ENCODE data around the gene HNRNPAB.

The HNRNPAB gene

DNA sequence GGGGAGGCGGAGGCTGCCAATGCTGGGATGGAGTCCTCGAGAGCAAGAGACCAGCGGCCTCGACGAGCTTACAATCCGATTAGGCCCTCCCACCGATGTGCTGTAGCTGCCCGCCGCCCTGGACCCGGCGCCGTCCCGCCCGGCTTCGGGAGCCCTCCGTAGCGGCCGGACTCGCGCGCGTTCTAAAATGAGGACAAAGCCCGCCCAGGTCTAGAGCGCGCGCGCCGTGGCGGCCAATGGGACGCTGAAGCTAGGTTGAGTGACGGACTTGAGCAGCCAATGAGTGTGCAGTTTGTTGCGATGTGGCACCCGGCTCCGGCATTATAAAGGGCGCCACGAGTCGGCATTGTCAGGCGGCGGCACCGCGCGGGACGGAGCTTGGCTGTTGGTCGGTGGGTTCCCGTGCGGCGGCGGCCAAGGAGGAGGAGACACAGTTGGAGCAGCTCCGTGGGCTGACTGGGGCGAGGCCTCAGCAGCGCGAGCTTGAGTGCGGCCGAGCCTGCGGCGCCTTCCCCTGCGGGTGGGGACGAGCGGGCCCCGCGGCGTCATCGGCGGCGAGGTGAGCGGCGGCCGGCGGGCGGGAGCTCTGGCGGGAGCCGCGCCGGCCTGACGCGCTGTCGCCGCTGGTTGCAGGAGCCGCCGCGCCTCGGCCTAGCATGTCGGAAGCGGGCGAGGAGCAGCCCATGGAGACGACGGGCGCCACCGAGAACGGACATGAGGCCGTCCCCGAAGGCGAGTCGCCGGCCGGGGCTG, at the start of gene HNRNPAB:
TSS of gene HNRNPAB (plus strand) at position 352 of the 753 bp plus-strand sequence. CDS start at position 657, 305 bp downstream.
- peak; percentile 91 for DNase-seq

DNA sequence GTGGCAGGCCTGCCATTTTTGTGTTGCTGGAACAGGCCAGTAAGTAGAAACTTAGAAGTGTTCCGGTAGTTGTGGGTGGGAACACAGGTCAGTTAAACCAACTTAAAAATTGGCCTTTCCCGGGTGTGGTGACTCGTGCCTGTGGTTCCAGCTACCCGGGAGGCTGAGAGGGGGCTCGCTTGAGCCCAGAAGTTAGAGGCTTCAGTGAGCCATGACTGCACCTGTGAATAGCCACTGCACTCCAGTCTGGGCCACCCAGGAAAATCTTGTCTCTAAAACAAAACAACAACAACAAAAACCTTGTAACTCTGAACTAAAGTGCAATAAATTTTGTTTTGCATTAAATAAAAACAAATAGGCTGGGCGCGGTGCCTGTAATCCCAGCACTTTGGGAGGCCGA, 49.3 kb upstream of the HNRNPAB start:
- no peak for DNase-seq

DNA sequence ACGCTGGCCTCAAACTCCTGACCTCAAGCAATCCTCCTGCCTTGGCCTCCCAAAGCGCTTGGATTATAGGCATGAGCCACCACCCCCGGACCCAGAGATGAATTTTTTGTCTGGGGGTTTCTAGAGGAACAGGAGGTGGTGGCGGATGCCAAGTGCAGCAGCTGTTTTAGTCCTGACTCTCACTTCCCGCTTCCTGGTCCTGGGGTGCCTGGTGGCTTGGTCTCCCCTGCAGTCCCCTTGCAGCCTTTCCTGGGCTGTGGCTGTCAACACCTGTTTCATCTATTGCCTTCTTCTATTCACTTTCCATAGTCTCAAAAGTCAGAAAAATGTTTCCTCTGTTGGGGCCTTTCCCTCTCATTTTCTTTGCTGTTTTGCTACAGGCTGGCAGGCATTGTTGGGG, 44.2 kb upstream of the HNRNPAB start:
- no peak for DNase-seq

DNA sequence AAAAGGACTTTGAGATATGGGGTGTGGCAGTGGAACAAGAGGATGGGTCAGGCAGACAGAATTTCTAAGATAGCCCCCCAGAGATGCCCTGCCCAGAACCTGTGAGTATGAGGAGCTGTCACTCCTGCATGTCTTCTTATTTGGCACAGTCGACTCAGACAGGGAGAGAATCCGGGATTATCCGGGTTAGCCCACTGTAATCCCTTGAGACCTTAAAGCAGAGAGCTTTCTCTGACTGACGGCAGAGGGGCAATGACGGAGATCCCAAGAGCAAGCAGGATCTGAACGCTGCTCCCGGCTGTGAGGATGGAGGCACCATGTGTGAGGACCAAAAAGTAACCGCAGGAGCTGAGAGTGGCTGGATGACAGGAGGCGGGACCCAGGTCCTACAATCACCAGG, 41.9 kb upstream of the HNRNPAB start:
- no peak for DNase-seq

DNA sequence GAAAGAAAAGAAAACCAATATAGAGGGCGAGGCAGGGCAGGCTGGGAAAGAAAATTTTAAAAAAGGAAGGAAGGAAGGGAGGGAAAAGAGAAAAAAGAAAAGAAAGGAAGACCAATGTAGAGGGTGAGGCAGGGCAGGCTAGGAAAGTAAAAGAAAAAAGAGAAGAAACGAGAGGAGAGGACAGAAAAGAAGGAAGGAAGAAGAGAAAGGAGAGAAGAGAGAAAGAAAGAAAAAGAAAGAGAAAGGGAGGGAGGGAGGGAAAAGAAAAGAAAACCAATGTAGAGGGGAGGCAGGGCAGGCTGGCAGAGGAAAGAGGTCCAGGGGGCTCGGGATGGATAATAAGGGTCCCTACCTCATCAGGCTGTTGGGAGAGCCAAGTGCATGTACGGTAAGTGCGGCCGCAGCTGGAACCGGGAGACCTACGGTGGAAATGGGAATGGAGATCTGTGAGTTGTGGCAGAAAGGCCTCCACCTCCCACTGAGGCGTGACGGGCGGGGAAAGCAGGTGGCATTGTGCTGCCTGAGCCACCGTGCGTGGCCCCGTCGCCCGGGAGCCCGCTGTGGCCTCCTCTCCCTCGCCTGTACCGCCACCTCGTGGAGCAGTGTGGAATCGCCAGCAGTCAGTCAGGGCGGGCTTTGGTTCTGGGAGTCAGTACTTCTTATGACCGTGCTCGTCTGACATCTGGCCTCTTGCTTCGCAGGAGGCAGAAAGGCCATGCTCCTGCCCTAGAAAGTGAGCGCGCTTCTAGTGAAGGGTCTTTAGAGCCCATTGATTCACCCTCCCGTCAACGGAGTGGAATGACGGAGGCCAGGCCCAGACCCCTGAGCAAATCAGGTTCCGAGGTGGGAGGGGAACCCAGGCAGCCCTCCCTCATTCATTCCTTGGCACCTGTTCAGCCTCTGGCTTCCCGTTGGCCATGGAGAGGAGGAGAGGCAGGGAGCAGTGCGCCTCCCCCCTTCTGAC, 40.3 kb upstream of the HNRNPAB start:
- peak; percentile 86 for DNase-seq

DNA sequence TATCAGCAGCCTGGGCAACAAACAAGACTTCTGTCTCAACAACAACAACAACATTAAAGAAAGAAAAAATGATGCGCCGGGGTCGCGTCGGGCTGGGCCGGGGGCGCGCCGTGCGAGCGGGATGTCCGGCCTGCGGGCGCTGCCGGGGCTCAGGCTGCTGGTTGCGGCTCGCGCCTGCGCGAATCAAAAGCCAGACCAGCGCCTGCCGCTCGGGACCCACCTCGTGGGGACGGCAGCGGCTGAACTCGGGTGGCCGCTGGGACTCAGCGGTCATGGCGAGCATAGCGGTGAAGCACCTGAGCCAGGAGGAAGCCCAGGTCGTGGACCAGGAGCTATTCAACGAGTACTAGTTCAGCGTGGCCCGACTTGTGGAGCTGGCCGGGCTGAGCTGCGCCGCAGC, 38.8 kb upstream of the HNRNPAB start:
- DNase-seq: no peak

DNA sequence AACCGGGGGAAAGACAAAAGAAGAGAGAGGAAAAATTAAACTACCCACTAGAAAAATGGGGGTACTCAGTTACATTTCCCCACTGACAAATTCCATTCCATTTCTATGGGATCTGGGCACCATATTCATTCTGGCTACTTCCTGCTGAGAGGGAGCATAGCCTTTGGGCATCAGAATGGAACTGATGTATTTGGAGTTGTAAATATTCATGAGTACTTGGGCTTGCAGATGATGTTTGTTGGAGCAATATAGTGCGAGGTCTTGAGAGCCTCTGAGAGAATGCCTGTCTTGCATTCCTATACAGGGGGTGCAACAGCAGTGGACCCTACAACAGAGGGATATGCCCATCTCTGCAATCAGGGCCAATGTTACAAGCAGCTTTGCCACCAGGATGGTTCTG, 33.9 kb upstream of the HNRNPAB start:
- no peak for DNase-seq

DNA sequence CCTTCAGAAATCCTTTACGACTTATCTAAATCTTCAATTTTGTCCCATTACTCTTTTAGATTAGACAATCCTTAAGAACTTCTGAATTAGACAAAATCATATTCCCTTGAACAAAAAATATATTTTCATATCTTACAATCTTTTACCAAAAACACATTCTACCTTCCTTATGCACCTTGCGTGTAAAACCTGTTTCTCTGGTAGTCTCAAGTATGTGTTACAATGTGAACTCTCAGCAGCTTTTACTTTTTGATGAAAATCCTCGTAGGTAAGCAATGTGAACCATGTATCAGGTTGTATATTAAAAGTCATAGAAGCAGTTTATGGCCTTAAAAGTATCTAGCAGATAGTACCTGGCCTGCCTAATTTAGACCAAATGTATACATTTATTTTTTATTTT, 29.9 kb upstream of the HNRNPAB start:
- no peak for DNase-seq

DNA sequence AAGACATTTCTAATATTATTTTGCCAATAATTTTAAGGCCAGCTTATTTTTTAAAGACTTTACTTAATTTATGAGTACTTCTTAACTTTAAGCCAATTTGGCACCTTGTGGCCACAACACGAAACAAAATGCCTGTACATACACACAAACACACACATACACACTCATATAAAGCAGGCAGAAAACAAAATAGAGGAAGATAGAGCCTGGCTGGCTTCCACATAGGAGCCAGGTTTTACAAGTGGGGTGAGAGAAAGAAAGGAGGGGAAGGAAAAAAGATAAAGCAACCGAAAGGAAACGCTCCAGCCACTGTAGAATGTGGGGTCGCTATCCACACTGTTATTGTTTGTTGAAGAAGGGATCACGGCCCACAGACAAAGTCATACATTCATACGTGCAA, 27.5 kb upstream of the HNRNPAB start:
- DNase-seq: no peak

DNA sequence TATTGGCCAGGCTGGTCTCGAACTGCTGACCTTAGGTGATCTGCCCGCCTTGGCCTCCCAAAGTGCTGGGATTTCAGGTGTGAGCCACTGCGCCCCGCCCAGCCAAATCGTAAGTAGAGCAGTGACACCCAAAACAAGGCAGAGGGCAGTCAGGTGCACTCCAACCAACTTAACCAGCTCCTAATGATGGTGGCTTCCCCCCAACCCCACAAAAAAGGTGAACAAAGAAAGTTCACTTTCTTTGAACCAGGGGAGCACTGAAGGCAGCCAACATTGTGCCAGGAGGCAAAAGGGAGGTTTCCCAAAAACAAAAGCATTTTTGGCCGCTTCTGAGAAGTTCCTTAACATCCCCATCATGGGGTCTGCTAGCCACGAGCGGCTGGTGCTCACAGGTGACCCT, 26.8 kb upstream of the HNRNPAB start:
- DNase-seq: no peak

DNA sequence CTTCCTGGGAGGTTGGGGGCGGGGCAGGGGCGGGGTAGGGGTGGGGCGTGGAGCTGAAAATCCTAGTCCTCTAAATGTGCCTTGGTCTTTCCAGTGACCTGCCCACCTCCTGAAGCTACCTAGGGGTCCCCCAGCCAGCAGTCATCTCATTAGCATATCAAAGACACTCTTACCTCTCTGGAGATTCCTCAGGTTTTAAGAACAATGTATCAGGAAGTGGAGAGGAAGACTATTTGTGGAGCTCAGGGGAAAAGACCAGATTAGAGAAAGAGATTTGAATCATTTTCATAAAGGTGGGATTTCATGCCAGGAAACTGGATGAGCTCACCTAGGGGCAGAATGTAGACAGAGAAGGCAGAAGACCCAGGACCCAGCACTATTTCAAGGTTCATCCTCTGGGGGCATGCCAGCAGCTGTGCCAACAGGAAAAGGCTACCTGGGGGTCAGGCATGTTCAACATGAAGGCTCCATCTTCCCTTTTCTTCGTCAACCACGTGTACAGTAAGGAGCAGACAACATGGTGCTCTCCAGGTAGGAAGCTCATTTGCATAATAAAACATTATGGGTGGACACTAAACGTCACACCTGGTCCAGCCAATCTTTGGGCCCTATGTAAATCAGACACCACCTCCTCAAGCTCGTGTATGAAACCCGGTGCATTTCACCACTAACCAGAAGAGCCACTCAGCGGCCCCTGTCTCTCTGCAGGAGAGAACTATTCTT, 24.0 kb upstream of the HNRNPAB start:
- no peak for DNase-seq

DNA sequence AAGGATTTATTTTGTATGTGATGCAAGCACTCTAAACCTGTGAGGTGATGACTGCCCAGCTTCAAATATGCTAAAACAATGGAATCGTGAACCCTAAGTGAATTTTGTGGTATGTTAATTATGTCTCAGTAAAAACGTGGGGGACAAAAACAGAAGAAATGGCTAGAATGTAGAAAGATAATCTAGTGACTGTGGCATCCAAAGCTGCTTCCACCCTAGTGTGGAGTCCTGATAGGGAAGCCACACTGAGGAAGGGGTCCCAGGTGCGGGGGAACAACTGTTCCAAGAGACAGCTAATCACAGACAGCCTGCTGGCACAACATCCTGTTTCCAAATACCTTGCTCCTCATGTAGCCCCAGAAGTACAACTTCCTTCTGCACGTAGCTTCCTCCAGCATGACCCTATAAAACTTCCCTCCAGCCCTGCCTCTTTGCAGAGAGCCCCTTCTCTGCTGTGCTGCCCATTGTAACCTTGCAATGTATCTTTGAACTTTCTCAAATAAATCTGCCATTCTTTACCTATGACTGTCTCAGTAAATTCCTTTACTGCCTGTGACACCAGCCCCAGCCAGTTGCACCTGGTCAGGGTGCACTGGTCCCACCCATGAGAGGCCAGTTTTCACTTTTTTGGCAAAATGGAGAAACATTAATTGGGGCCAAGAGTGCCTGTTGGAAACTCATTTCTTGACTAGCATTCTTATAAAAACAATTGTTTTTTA, 22.0 kb upstream of the HNRNPAB start:
- DNase-seq: no peak

DNA sequence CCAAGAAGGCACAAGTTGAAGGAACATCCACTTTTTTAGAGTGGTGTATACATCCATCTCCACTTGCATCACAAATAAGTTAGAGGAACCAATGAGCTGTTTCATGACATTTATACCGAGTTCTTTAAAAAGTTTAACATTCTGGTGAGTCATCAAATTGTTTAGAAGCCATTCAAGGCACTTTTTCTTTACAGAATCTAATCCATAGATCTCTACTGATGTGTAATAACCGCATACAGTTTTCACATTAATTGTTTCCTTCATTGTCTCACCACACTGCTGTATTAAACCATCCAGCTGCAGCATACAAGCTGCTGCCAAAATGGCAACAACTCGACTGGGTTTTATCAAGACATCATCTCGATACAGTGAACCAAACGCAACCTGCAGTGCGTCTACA, 17.9 kb upstream of the HNRNPAB start:
- DNase-seq: no peak

DNA sequence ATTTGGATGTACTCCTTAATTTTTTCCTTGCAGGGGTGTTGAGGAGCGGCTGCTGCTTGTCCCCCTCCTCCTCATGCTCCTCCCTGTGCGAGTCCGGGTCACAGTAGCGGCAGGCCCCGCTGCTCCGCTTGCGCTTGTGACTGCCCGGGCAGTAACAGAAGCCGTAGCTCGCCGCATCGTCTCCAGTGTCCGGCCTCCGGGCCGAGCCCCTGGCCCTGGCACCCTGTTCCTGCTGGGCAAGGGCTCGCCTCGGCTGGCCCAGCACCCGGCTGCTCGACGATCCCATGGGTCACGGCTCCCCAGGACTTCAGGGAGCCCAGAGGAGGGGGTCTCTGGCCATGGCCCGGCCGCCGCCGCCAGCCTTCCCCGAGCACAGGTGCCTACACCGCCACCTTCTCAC, 17.3 kb upstream of the HNRNPAB start, which contains the start of gene GMCL2:
TSS of gene GMCL2 (minus strand) at position 358 of the 400 bp plus-strand sequence. CDS start at position 286, 72 bp downstream.
- DNase-seq: no peak

DNA sequence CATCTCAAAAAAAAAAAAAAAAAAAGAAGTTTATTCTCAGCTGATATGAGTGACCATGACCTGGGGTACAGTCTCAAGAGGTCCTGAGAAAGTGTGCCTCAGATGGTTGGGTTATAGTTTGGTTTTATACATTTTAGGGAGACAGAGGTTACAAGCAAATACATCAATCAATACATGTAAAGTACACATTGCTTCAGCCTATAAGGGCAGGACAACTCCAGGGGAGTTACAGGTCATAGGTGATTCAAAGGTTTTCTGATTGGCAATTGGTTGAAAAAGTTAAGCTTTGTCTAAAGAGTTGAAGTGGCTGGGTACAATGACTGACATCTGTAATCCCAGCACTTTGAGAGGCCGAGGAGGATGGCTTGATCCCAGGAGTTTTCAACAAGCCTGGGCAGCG, 14.9 kb upstream of the HNRNPAB start:
- DNase-seq: no peak

DNA sequence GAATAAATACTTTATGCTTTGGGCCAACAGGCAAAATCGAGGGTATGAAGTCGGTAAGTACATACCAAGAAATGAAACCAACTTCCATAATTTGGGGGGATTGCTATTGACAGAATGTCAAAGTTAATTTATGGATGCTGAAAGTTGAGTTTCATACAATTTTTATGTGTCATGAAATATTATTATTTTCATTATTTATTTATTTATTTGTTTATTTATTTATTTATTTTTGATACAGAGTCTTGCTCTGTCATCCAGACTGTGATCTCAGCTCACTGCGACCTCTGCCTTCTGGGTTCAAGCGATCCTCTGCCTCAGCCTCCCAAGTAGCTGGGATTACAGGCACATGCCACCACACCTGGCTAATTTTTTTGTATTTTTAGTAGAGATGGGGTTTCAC, 12.7 kb upstream of the HNRNPAB start:
- DNase-seq: no peak

DNA sequence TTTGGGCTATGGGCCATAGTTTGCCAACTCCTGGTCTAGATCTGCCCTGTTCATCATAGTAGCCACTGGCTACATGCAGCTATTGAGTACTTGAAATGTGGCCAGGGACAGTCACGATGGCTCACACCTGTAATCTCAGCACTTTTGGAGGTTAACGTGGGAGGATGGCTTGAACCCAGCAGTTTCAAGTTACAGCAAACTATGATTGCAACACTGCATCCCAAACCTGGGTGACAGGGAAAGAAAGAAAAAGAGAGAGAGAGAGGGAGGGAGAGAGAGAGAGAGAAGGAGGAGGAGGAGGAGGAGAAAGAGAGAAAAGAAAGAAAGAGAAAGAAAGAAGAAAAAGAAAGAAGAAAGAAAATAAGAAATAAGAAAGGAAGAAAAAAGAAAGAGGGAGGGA, 12.1 kb upstream of the HNRNPAB start:
- DNase-seq: no peak

DNA sequence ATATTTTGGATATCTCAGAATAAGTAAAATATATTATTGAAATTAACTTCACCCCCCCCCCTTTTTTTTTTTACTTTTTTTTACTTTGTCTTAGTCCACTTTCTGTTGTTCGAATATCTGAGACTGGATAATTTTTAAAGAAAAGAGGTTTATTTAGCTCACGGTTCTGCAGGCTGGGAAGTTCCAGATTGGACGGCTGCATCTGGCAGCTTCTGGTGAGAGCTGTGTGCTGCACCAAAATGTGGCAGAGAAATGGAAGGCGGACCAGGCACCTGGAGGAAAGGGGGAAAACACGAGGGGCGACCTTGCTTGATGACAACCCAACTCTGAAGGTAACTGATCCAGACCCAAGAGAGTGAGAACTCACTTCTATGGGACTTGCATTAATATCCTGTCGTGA, 11.5 kb upstream of the HNRNPAB start:
- no peak for DNase-seq

DNA sequence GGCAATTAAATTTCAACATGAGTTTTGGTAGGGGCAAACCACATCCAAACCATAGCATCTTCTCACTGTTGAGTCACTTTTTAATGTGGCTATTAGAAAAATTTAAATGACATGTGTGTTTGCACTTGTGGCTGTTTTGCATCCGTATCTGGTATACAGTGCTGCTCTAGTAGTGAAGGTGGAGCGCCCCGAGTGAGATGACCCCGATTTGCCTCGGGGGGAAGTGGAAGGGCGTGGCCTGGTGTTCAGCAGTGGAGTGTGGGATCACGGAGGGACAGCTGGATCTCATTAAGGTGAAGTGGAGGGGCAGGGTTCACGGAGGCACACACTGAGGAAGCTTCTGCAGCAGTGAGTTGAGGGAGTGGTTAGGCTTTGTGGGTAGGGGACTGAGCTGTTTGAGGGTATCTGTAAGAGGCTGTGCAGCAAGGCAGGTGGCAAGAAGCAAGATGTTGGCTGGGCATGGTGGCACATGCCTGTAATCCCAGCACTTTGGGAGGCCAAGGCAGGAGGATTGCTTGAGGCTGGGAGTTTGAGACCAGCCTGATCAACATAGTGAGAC, 11.0 kb upstream of the HNRNPAB start:
- no peak for DNase-seq

DNA sequence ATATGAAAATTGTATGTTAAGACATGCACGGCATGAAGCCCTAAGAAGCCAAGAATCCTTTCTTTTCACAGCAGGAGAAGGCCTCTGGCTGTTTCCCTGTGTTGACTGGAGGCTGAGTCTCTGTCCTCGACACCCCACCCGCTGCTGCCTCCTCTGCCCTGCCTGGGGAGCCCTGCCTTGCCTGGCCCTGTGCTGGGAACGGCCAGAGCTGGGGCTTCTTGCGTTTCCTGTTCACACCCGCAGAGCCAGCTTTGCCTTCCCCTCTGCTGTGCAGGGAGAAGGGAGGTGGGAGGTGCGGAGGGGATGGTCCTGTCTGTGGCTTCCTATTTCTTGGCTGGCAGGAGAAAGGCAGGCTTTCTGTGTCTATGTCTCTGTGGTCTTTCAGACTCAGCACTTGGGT, 10.3 kb upstream of the HNRNPAB start:
- no peak for DNase-seq

DNA sequence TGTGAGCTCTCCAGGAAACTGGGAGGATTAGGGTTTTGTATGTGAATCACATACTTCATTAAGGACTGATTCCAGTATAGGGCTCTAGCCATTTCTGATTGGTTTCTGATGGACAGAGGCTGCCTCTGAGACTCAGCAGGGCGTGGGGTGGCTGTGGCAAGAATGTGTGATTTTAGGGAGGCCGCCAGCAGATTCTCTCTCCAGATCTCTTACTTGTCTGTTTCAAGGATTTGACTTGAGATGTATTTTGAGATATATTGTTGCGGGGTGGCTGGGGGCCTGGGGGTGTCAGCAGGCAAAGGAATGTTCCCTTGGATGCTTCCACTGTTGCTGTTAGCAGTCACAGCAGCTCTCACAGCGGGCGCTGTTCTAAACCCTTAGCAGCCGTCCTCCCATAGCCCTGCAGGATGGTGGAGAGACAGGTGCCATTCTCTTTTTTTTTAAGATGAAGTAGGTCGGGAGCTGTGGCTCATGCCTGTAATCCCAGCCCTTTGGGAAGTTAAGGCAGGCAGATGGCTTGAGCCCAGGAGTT, 8.0 kb upstream of the HNRNPAB start:
- no peak for DNase-seq

DNA sequence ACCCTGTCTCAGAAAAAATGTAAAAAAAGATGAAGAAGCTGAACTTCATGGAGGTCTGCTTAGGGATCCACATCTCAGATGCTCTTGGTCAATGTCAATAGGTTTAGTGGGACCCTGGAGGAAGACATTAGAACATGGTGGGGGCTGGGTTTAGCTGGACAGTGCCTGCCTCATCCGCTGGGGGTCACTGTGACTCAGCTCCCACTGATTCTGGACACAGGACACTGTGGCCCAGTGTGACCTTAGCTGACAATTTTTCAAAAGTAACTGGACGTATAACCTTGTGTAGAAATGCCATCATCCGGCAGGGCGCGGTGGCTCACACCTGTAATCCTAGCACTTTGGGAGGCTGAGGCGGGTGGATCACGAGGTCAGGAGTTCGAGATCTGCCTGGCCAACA, 7.3 kb upstream of the HNRNPAB start:
- DNase-seq: no peak

Data from stimulated activated naive CD4-positive, alpha-beta T cell treated with Interleukin-2 at 50 U/mL for 16 hours (primary cell).